Ishikawa (cell line): Measurements from ENCODE around the gene SLC38A5.

Experiments
- CEBPB ChIP-seq: IDR thresholded peaks from 2 replicates; pipeline ENCODE4 v1.6.1; 2012
- CREB1 ChIP-seq: IDR thresholded peaks from 2 replicates; pipeline ENCODE4 v1.6.1; 2012; ENCODE audit warnings: low read depth
- EGR1 ChIP-seq: IDR thresholded peaks from 2 replicates; pipeline ENCODE4 v1.6.1; 2012
- EP300 ChIP-seq: IDR thresholded peaks from 2 replicates; pipeline ENCODE4 v1.6.1; 2012; ENCODE audit warnings: borderline replicate concordance
- FOXM1 ChIP-seq: IDR thresholded peaks from 2 replicates; pipeline ENCODE4 v1.6.1; 2012; ENCODE audit warnings: low read depth, borderline replicate concordance
- MAX ChIP-seq: IDR thresholded peaks from 2 replicates; pipeline ENCODE4 v1.6.1; 2012
- NFIC ChIP-seq: IDR thresholded peaks from 2 replicates; pipeline ENCODE4 v1.6.1; 2012
- RAD21 ChIP-seq: IDR thresholded peaks from 2 replicates; pipeline ENCODE4 v1.6.1; 2012; ENCODE audit warnings: low read depth
- REST ChIP-seq: IDR thresholded peaks from 2 replicates; pipeline ENCODE4 v1.6.1; 2012; ENCODE audit warnings: low read depth, mild to moderate bottlenecking
- TAF1 ChIP-seq: IDR thresholded peaks from 2 replicates; pipeline ENCODE4 v1.6.1; 2012; ENCODE audit warnings: low read depth, mild to moderate bottlenecking
- TCF12 ChIP-seq: IDR thresholded peaks from 2 replicates; pipeline ENCODE4 v1.6.1; 2012; ENCODE audit warnings: low read depth
- TEAD4 ChIP-seq: IDR thresholded peaks from 2 replicates; pipeline ENCODE4 v1.6.1; 2012
- USF1 ChIP-seq: IDR thresholded peaks from 2 replicates; pipeline ENCODE4 v1.6.1; 2012
- YY1 ChIP-seq: IDR thresholded peaks from 2 replicates; pipeline ENCODE4 v1.6.1; 2012; ENCODE audit warnings: low read depth
- ZBTB7A ChIP-seq: IDR thresholded peaks from 2 replicates; pipeline ENCODE4 v1.6.1; 2012; ENCODE audit warnings: low read depth

The SLC38A5 gene

GRCh38 chrX:48504261-48504660, 34.2 kb upstream of the SLC38A5 start:
- no peak for TF ChIP-seq EGR1
- no peak for TF ChIP-seq MAX
- no peak for TF ChIP-seq TEAD4

- TF ChIP-seq USF1 (no peak), ZBTB7A (no peak), CREB1 (no peak), TAF1 (no peak), NFIC (no peak), EGR1 (no peak), YY1 (no peak), TEAD4 (no peak), RAD21 (no peak), MAX (no peak), EP300 (no peak), TCF12 (no peak), REST (no peak), FOXM1 (no peak), CEBPB (no peak)
Measured at GRCh38 chrX:48498374-48498809, 28.3 kb upstream of the SLC38A5 start.

GRCh38 chrX:48497871-48498270, 27.8 kb upstream of the SLC38A5 start:
- TF ChIP-seq CREB1 (no peak), TAF1 (no peak), USF1 (no peak), NFIC (no peak), CEBPB (no peak)

GRCh38 chrX:48496660-48497059, 26.6 kb upstream of the SLC38A5 start:
- TF ChIP-seq REST: no peak
- no peak for TF ChIP-seq NFIC
- no peak for TF ChIP-seq TCF12

- TF ChIP-seq TCF12: no peak
- TF ChIP-seq RAD21: peak; percentile 67
- TF ChIP-seq NFIC: peak; percentile 45; the same call in 1 of the 2 replicates
- no peak for TF ChIP-seq CEBPB
- no peak for TF ChIP-seq TAF1
- TF ChIP-seq EP300: no peak
Measured at GRCh38 chrX:48493890-48494364, 23.9 kb upstream of the SLC38A5 start.

GRCh38 chrX:48492293-48492910, 22.3 kb upstream of the SLC38A5 start:
- TF ChIP-seq FOXM1: no peak
- TF ChIP-seq TCF12: no peak
- TF ChIP-seq YY1: no peak
- TF ChIP-seq USF1: no peak
- TF ChIP-seq NFIC: no peak
- TF ChIP-seq CEBPB: no peak
- TF ChIP-seq REST: no peak
- TF ChIP-seq EP300: no peak
- no peak for TF ChIP-seq TEAD4
- no peak for TF ChIP-seq ZBTB7A
- no peak for TF ChIP-seq MAX
- no peak for TF ChIP-seq CREB1
- no peak for TF ChIP-seq TAF1
- no peak for TF ChIP-seq RAD21
- TF ChIP-seq EGR1: no peak
